Mucosa of stomach (tissue), 1 donor: ENCODE measurements around the gene HOXA3.

Experiments
- H3K27me3 ChIP-seq: one replicate; pipeline ENCODE4 v1.7.0; 2013; ENCODE audit warnings: mild to moderate bottlenecking, low read length; ENCODE audit not compliant: control insufficient read depth, insufficient read depth
- H3K36me3 ChIP-seq: one replicate; pipeline ENCODE4 v1.7.0; 2013; ENCODE audit warnings: low read length; ENCODE audit not compliant: control insufficient read depth, insufficient read depth
- H3K4me1 ChIP-seq: one replicate; pipeline ENCODE4 v1.7.0; 2013; ENCODE audit warnings: mild to moderate bottlenecking, low read length; ENCODE audit not compliant: control insufficient read depth, insufficient read depth
- H3K4me3 ChIP-seq: one replicate; pipeline ENCODE4 v1.7.0; 2013; ENCODE audit warnings: low read length
- H3K9ac ChIP-seq: one replicate; pipeline ENCODE4 v1.7.0; 2013; ENCODE audit warnings: mild to moderate bottlenecking, low read length, moderate library complexity
- H3K9me3 ChIP-seq: one replicate; pipeline ENCODE4 v1.7.0; 2013; ENCODE audit warnings: mild to moderate bottlenecking, low read length, moderate library complexity; ENCODE audit not compliant: control insufficient read depth
- donor health status: Pancreatic carcinoma.

HOXA3 gene

DNA sequence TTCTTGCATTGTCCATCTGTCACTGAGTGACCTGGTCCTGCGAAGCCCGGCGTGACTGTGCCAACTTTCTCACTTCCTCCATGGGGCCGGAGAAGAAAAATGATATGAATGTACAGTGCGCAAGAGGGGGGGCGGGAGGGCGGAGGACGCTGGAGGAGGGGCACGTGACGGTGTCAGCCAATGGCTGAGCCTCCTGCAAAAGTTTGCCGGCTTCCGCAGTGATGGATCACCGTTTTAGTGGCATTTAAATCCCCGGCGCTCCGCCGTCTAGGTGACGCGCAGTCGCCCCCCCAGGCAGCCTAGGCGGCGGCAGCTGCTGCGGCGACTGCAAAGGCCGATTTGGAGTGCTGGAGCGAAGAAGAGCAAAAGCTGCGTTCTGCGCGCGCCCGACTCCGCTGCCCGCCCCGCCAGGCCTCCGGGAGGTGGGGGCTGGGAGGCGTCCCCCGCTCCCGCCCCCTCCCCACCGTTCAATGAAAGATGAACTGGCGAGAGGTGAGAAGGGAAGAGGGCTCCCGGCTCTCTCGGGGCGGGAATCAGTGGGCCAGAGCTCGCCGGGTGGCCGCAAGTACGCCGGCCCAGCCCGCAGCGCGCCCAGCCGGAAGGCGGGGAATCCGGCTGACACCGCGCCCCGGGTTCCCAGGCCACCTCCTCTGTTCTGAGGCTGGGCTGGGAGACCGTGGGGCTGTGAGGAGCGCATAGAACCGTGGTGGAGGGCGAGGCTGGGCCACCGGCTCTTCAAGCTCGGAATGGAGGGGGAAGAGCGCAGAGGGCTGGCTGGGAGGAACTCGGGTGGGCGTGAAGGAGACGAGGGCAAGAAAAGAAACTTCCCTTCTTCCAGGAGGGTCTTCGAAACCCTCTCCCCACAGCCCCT, 56.3 kb downstream of the HOXA3 start, which contains the start of gene HOXA1:
TSS of gene HOXA1 (minus strand) at position 104 of the 871 bp plus-strand sequence. CDS start at position 16, 88 bp downstream.
- H3K27me3 ChIP-seq: no peaks in the 10 kb centered on the region
- H3K4me1 ChIP-seq: peaks cover 27% of the 10 kb centered on the region
- H3K9ac ChIP-seq: peak within 1 kb of the TSS; percentile 86
- no peaks in the 10 kb centered on the region for H3K36me3 ChIP-seq
- H3K4me3 ChIP-seq: peak within 1 kb of the TSS; percentile 74
- H3K9me3 ChIP-seq: no peaks in the 10 kb centered on the region

DNA sequence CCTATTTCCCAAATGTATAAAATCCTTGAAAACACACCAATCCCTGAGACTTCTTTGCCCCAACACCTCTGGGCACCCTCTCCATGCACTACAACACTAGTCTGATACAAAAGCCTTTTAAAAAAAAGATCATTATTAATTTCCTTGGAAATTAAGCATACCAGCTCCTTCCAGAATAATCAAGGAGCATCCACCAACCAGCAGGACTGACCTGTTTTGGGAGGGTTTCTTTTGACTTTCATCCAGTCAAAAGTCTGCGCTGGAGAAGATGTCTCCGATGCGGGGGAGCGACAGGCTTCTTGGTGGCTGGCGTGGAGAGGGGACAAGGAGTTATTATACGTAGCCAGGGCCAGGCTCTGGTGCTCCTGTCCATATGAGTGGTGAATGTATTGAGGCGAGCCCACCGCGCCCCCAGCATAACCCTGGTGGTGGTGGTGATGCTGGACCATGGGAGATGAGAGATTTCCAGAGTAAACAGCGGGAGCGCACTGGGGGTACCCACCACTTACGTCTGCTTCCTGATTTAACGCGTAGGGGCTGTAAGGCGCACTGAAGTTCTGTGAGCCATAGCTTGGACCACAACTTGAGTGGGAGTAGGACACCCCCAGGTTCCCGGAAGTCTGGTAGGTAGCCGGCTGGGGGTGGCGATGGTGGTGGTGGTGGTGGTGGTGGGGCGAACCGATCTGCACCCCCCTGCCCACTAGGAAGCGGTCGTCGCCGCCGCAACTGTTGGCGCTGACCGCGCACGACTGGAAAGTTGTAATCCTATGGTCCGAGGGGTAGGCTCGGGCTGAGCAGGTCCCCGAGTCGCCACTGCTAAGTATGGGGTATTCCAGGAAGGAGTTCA, 57.1 kb downstream of the HOXA3 start:
- H3K4me1 ChIP-seq: peaks cover 19% of the 10 kb centered on the region
- peak overlapping the region; percentile 73 for H3K9ac ChIP-seq
- no peaks in the 10 kb centered on the region for H3K36me3 ChIP-seq
- H3K9me3 ChIP-seq: no peaks in the 10 kb centered on the region
- H3K27me3 ChIP-seq: no peaks in the 10 kb centered on the region
- peak overlapping the region; percentile 74 for H3K4me3 ChIP-seq

DNA sequence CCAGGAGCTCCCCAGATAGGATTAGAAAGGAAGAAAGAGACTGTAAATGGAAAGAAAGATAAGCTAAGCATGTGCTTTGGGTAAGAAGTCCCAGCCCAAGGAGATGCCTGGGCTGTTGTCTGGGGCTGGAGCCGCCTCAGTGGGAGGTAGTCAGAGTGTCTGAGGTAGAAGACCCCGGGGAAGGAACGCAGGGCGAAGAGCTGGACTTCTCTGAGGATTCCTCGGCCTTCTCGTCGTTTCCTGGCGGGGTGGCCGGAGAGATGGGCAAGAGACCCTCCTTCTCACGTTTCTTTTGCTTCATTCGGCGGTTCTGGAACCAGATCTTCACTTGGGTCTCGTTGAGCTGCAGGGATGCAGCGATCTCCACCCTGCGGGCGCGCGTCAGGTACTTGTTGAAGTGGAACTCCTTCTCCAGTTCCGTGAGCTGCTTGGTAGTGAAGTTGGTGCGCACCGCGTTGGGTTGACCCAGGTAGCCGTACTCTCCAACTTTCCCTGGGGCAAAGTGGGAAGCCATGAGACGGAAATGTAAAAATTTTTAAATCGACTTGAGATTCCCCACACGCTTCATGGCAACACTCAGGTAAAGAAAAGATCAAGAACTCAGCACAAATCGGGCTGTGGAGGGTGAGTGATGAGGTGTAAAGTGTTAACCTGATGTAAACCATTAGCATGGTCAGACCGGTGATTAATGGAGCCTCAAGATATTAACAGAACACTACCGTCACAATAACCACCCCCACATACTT, 57.9 kb downstream of the HOXA3 start:
- Histone ChIP-seq H3K27me3 (no peaks in the 10 kb centered on the region), H3K9ac (peak overlapping the region; percentile 73), H3K4me1 (peaks cover 11% of the 10 kb centered on the region), H3K36me3 (no peaks in the 10 kb centered on the region), H3K4me3 (no peak overlapping the region), H3K9me3 (no peaks in the 10 kb centered on the region)

DNA sequence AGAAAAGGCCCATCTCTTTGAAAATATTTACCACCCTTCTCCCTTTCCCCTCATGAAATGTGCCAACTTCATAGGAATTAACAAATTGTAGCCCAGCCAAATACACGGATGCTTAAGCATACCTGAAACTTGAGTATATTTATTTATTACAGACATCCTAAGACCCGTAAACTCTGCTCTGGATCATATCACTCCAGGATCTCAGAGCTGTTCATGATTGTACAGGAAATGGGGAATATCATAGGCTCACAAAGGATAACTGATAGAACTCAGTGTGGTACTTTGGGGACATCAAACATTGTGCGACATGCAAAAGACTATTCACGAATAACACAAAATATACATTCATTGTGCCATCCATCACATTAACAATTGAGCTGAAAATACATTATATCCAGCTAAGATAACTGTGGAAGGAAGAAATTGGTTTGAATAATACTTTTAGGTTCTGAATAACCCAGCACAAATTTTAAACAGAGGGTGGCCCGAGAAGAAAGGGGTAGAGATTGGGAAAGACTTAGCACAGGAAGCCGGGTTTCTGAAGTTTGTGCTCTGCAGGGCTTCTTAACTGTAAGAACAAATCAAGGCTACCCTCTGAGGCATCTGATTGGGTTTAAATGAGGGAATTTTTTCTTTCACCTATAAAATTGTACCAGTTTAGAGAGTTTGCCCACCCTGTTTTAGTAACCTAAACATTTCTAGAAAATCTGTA, 59.0 kb downstream of the HOXA3 start:
- Histone ChIP-seq H3K9ac (no peak overlapping the region), H3K36me3 (no peaks in the 10 kb centered on the region), H3K9me3 (no peaks in the 10 kb centered on the region), H3K4me3 (no peak overlapping the region), H3K4me1 (peaks cover 7% of the 10 kb centered on the region), H3K27me3 (peaks cover 2% of the 10 kb centered on the region)

DNA sequence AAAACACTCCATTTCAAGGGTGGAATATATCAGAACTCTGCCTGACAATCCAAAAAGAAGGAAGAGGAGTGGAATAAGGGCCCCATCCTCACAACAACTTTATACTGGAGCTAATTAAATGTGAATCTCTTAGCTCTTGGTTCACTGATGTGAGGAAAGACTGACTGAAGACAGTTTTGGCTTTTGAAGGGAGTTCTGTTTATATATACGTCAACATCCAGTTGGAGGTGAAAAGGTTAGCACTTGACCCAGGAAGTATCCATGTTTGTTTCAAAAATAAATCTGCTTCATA, 59.6 kb downstream of the HOXA3 start:
- H3K9ac ChIP-seq: no peak overlapping the region
- H3K36me3 ChIP-seq: no peaks in the 10 kb centered on the region
- H3K9me3 ChIP-seq: no peaks in the 10 kb centered on the region
- H3K4me1 ChIP-seq: peaks cover under 1% of the 10 kb centered on the region
- H3K27me3 ChIP-seq: peaks cover 8% of the 10 kb centered on the region
- no peak overlapping the region for H3K4me3 ChIP-seq

DNA sequence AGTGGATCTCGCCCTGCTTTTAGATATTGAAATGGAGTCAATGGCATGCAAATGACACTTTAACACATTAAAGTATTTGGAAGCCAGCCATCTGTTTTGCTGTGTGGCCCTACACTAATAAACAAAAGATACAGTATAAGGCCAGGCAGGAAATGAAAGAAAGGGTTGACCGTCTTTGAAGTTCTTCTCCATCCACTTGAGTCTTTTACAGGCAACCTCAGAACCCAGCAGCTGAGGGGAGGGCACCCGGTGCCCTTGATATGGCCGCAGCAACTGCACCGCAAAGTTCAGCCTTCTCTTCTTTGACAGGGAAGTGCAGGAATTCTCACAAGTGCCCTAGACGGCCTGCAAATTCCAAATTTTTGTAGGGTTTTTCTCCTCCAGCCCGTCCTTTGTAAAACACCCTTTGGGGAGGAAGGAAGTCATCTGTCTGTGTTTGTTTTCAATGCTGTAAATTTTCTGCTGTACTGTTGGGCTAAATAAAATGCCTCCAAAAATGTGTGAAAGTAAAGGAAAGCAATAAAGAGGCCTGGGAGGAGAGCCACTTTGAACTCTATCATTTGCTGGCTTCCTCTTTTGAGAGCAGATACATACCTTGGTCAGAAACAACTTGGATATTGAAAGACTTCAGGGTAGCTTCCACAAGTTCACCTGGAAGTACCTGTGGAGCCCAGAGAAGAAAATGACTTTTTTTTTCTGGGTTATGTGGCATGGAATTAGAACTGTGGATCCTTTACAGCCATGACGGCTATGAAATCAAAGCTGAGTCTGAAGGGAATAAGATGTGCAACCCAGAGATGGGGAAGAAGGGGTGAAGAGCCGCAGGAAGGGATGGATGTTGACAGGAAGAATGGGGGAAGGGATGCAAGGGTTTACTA, 60.2 kb downstream of the HOXA3 start:
- Histone ChIP-seq H3K4me1 (no peaks in the 10 kb centered on the region), H3K4me3 (no peak overlapping the region), H3K36me3 (no peaks in the 10 kb centered on the region), H3K9me3 (no peaks in the 10 kb centered on the region), H3K9ac (no peak overlapping the region), H3K27me3 (peaks cover 14% of the 10 kb centered on the region)

DNA sequence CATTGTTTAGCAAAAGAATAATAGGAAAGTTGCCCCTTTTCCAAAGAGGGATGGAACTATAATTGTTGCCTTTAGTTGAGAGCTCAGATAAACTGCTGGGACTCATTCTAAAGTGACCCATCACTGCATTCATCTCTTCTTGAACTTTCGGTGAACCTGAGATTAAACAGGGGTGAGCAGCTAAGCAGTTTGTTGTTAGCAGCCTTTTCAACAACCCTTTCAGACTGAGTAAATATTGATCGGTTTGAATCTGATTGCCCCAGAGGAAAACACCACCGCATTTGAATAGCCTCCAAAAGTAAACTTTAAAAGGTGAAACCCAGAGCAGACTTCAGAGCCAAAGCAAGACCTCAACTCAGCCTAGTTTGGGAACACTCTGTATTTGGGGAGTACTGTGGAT, 61.3 kb downstream of the HOXA3 start:
- no peaks in the 10 kb centered on the region for H3K36me3 ChIP-seq
- no peak overlapping the region for H3K9ac ChIP-seq
- H3K4me1 ChIP-seq: no peaks in the 10 kb centered on the region
- no peaks in the 10 kb centered on the region for H3K9me3 ChIP-seq
- no peak overlapping the region for H3K4me3 ChIP-seq
- H3K27me3 ChIP-seq: peaks cover 14% of the 10 kb centered on the region

DNA sequence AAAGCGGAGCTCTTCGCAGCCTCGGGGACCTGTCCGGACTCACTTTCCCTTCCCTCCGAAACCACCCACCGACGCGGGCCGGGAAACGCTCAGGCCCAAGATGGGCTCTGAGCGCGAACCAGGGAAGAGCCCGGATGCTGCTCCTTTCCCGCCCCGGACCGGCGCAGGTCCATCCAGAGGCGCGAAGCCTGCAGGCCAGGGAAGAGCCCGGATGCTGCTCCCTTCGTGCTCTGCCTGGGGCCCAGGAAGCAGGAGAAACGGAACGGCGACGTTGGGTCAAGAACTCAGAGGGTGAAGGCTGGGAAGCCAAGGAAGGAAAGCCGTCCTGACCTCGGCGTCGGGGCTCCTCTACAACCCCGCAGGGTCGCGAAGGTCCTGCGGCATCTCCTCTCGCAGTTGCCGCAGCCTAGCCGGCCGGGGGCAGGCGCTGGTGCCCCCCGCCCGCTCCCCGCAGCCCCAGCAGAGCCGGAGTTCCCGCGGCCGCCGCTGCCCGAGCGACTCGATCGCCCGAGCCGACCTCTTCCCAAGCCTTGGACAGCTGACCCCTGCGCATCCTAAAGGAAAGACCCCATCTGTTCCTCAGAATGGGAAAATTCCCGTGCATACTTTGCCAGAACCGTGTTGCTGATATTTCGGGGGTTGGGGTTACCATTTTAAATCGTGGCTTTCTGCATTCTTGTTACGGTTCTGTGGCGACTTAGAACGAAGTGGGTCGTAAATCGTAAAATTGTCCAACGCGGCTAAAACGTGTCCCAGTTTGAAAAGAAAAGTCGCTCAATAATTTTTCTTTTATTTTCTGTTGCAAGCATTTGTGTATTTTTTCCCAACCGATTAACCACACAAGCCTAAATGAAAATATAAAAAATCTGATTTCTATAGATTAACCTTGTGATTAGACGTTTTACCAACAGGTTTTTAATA, 64.1 kb downstream of the HOXA3 start:
- peaks cover 14% of the 10 kb centered on the region for H3K27me3 ChIP-seq

DNA sequence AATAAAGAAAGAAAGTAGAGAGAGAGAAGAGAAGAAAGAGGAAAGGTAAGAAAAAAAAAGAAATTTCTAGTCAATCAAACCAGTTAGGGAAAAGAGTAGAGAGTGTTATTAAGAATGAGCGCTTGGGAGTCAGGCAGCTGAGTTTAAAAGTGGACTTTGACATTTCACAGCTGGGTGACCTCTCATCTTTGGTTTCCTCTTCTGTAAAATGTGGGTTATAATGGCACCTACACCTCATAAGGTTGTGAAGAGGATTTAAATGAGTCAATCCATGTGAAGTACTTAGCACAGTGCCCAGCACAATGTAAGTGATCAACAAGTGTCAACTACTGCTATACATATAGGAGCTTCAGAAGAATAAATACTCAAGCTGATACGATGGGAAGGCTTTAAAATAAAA, 68.7 kb downstream of the HOXA3 start:
- H3K9me3 ChIP-seq: no peaks in the 10 kb centered on the region
- peaks cover 4% of the 10 kb centered on the region for H3K4me1 ChIP-seq
- H3K27me3 ChIP-seq: peaks cover 14% of the 10 kb centered on the region
- no peak overlapping the region for H3K9ac ChIP-seq
- H3K36me3 ChIP-seq: no peaks in the 10 kb centered on the region
- H3K4me3 ChIP-seq: no peak overlapping the region

More for the DNA sequence above, 64.1 kb downstream of the HOXA3 start:
- no peak overlapping the region for H3K4me3 ChIP-seq
- no peaks in the 10 kb centered on the region for H3K9me3 ChIP-seq
- no peaks in the 10 kb centered on the region for H3K4me1 ChIP-seq
- H3K36me3 ChIP-seq: no peaks in the 10 kb centered on the region
- H3K9ac ChIP-seq: no peak overlapping the region

DNA sequence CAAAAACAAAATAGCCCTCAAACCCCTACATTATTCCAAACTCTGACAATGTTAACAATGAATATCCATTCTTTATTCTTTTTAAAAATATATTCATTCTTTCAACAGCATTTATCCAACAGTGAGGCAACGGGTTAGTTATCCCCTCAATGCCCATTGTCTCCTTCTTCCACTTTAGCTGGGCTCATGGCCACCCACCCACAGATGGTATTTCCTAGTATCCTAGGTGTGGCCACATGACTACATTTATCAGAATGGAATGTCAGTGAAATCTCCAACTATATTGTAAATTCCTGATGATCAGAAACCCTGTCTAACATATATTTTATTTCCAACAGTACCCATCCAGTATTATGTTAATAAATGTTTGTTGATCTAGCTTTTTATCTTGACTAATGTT, 70.2 kb downstream of the HOXA3 start:
- no peak overlapping the region for H3K4me3 ChIP-seq
- no peaks in the 10 kb centered on the region for H3K27me3 ChIP-seq
- peaks cover 5% of the 10 kb centered on the region for H3K4me1 ChIP-seq
- H3K9me3 ChIP-seq: no peaks in the 10 kb centered on the region
- no peak overlapping the region for H3K9ac ChIP-seq
- H3K36me3 ChIP-seq: no peaks in the 10 kb centered on the region
